Activated CD4-positive, alpha-beta T cell treated with anti-CD3 and anti-CD28 coated beads for 1 hour (primary cell): ENCODE results near the gene HDC.

Source experiments
- DNase-seq: peaks from one replicate; pipeline ENCODE4 v3.0.0-alpha.2; 2020

Gene HDC

GRCh38 chr15:50252556-50252955, 13.0 kb downstream of the HDC start:
- DNase-seq: no peak

GRCh38 chr15:50251638-50252182, 13.8 kb downstream of the HDC start:
- DNase-seq: no peak

- DNase-seq: no peak
These were observed 14.6 kb downstream of the HDC start for GRCh38 chr15:50250760-50251394.

GRCh38 chr15:50249704-50250103, 15.8 kb downstream of the HDC start:
- no peak for DNase-seq

GRCh38 chr15:50248994-50249582, 16.4 kb downstream of the HDC start:
- DNase-seq: no peak

- peak; percentile 38 for DNase-seq
These were observed 17.5 kb downstream of the HDC start for GRCh38 chr15:50247819-50248655.

GRCh38 chr15:50246631-50247030, 18.9 kb downstream of the HDC start:
- DNase-seq: no peak

- no peak for DNase-seq
These were observed 20.4 kb downstream of the HDC start for GRCh38 chr15:50244959-50245624.

- DNase-seq: no peak
These were observed 21.4 kb downstream of the HDC start for GRCh38 chr15:50244153-50244552.

GRCh38 chr15:50241684-50242450, 23.7 kb downstream of the HDC start:
- DNase-seq: no peak

- DNase-seq: no peak
These were observed 27.3 kb downstream of the HDC start for GRCh38 chr15:50238255-50238654.

- no peak for DNase-seq
These were observed 29.1 kb downstream of the HDC start for GRCh38 chr15:50236433-50236832.

- no peak for DNase-seq
These were observed 29.7 kb downstream of the HDC start for GRCh38 chr15:50235794-50236193.

- no peak for DNase-seq
These were observed 30.8 kb downstream of the HDC start for GRCh38 chr15:50234764-50235163.

GRCh38 chr15:50233192-50233736, 32.3 kb downstream of the HDC start:
- DNase-seq: no peak

- no peak for DNase-seq
These were observed 32.7 kb downstream of the HDC start for GRCh38 chr15:50232791-50233190.

GRCh38 chr15:50231761-50232160, 33.8 kb downstream of the HDC start:
- no peak for DNase-seq

- DNase-seq: no peak
These were observed 36.2 kb downstream of the HDC start for GRCh38 chr15:50229336-50229735.

- DNase-seq: no peak
These were observed 36.7 kb downstream of the HDC start for GRCh38 chr15:50228866-50229265.

GRCh38 chr15:50227076-50227475, 38.5 kb downstream of the HDC start:
- no peak for DNase-seq

GRCh38 chr15:50225938-50226337, 39.6 kb downstream of the HDC start:
- no peak for DNase-seq

- no peak for DNase-seq
These were observed 40.5 kb downstream of the HDC start for GRCh38 chr15:50225057-50225456.
